HepG2 (cell line): ENCODE data around the gene ATG2A. TPM values are rescaled to one million over a fixed set of nuclear protein-coding genes. Genes with fewer than 3 reads are reported as not detected.
A peak's percentile ranks its signal among the peaks of the same experiment; 100 is the strongest.

Source experiments
- ATF7 ChIP-seq, 2 experiments: fragments of 450-650 bp in 1 of 2; sonication (generic) in 1 of 2; formaldehyde crosslinking in 1 of 2; IDR thresholded peaks; 2 replicates each; pipeline versions ENCODE4 v1.4.0 to v1.6.1; 2016 to 2020; ENCODE audit warnings: antibody characterized with exemption in 1 of 2, mild to moderate bottlenecking in 1 of 2, missing genetic modification reagents in 1 of 2
- CBX5 ChIP-seq: sonication (generic); formaldehyde crosslinking; IDR thresholded peaks from 2 replicates; pipeline ENCODE4 v1.4.0; 2020; ENCODE audit warnings: missing genetic modification reagents, borderline replicate concordance
- DMAP1 ChIP-seq: IDR thresholded peaks from 2 replicates; pipeline ENCODE4 v1.6.1; 2016
- DRAP1 ChIP-seq: IDR thresholded peaks from 2 replicates; pipeline ENCODE4 v1.6.1; 2016; ENCODE audit warnings: missing genetic modification reagents, missing compliant biosample characterization
- ETV5 ChIP-seq: IDR thresholded peaks from 2 replicates; pipeline ENCODE4 v1.6.1; 2018; ENCODE audit warnings: missing biosample characterization, missing genetic modification reagents, inconsistent platforms, borderline replicate concordance
- NAIF1 ChIP-seq: sonication (generic); formaldehyde crosslinking; IDR thresholded peaks from 2 replicates; pipeline ENCODE4 v1.5.0; 2020; ENCODE audit warnings: mild to moderate bottlenecking, missing genetic modification reagents, borderline replicate concordance
- NONO ChIP-seq, 2 experiments: fragments of 450-650 bp in 1 of 2; sonication (generic) in 1 of 2; formaldehyde crosslinking in 1 of 2; IDR thresholded peaks in 1 of 2; conservative IDR thresholded peaks in 1 of 2; 2 replicates each; pipeline versions ENCODE4 v1.6.1 to v1.8.0; 2017 to 2022; ENCODE audit warnings: mild to moderate bottlenecking in 1 of 2, missing genetic modification reagents in 1 of 2, moderate library complexity in 1 of 2
- NR2C2 ChIP-seq: sonication (generic); formaldehyde crosslinking; IDR thresholded peaks from 2 replicates; pipeline ENCODE4 v1.4.0; 2020; ENCODE audit warnings: missing genetic modification reagents, mild to moderate bottlenecking, moderate library complexity, borderline replicate concordance
- PATZ1 ChIP-seq: sonication (generic); formaldehyde crosslinking; IDR thresholded peaks from 2 replicates; pipeline ENCODE4 v1.4.0; 2020; ENCODE audit warnings: missing genetic modification reagents
- THAP11 ChIP-seq: IDR thresholded peaks from 2 replicates; pipeline ENCODE4 v1.6.1; 2016; ENCODE audit warnings: missing biosample characterization, missing genetic modification reagents
- THRA ChIP-seq: sonication (generic); formaldehyde crosslinking; IDR thresholded peaks from 2 replicates; pipeline ENCODE4 v1.4.0; 2020; ENCODE audit warnings: missing genetic modification reagents, borderline replicate concordance
- ZNF138 ChIP-seq: sonication (generic); formaldehyde crosslinking; IDR thresholded peaks from 2 replicates; pipeline ENCODE4 v1.5.0; 2020; ENCODE audit warnings: mild to moderate bottlenecking, low read depth, missing genetic modification reagents
- ZNF142 ChIP-seq: sonication (generic); formaldehyde crosslinking; IDR thresholded peaks from 2 replicates; pipeline ENCODE4 v1.4.0; 2020; ENCODE audit warnings: missing genetic modification reagents
- ZNF251 ChIP-seq: sonication (generic); formaldehyde crosslinking; IDR thresholded peaks from 2 replicates; pipeline ENCODE4 v1.9.0; 2021; ENCODE audit warnings: mild to moderate bottlenecking, missing genetic modification reagents
- ZNF644 ChIP-seq: IDR thresholded peaks from 2 replicates; pipeline ENCODE4 v1.6.1; 2016; ENCODE audit warnings: low read depth
- ZNF761 ChIP-seq: sonication (generic); formaldehyde crosslinking; conservative IDR thresholded peaks from 2 replicates; pipeline ENCODE4 v1.4.0; 2020; ENCODE audit warnings: mild to moderate bottlenecking, missing genetic modification reagents
- ZNF792 ChIP-seq: IDR thresholded peaks from 2 replicates; pipeline ENCODE4 v1.6.1; 2016
- ZNF841 ChIP-seq: sonication (generic); formaldehyde crosslinking; IDR thresholded peaks from 2 replicates; pipeline ENCODE4 v1.8.1; 2023; ENCODE audit warnings: missing genetic modification reagents, borderline replicate concordance
- polyA plus RNA-seq, 8 experiments: library from polyadenylated mRNA; depleted of rRNA in 3 of 8; stranded (reverse) in 7 of 8; unstranded in 1 of 8; fragments of >200 nt; fragmentation: Illumina TruSeq in 4 of 8; extraction: Trizol in 4 of 8; gene quantifications; 2 replicates each; pipeline versions ENCODE4 v1.2.1 to v1.2.3, GENCODE V29; 2011 to 2016; ENCODE audit warnings: low read depth in 4 of 8, missing spikeins in 1 of 8, mixed read lengths in 1 of 8; ENCODE audit not compliant: insufficient read depth in 1 of 8
- total RNA-seq, 5 experiments: library from RNA; depleted of rRNA; stranded (reverse); fragments of >200 nt; fragmentation: Illumina TruSeq; extraction: Trizol; gene quantifications; 2 replicates each; pipeline ENCODE4 v1.2.3, GENCODE V29; 2016; ENCODE audit warnings: low read depth in 1 of 5

ATG2A gene
- total and polyA plus RNA-seq, 2 of the 13 experiments (the other 11 are each of a cell fraction or from before 2014, with no cell fraction given): 6.7 to 8.0 TPM

- TF ChIP-seq ATF7 (IDR thresholded peaks at IDR 0.05) (peak; percentile 41; the same call in 1 of the 2 replicates), ATF7 (CRISPR knock-in tag; IDR thresholded peaks at IDR 0.05) (no peak), ZNF841 (CRISPR knock-in tag) (0 out of 2 replicates have a peak, but pooled peaks have one; percentile 22), ZNF644 (CRISPR knock-in tag) (no peak), CBX5 (peak; percentile 56; the same call in 1 of the 2 replicates), ETV5 (peak; percentile 76; the same call in 1 of the 2 replicates), ZNF142 (CRISPR knock-in tag) (no peak), NAIF1 (peak; percentile 56; the same call in 1 of the 2 replicates), ZNF251 (CRISPR knock-in tag) (no peak), ZNF792 (peak; percentile 8; the same call in 1 of the 2 replicates), PATZ1 (peak; percentile 52), DRAP1 (CRISPR knock-in tag) (0 out of 2 replicates have a peak, but pooled peaks have one; percentile 17), ZNF138 (CRISPR knock-in tag) (no peak), NONO (IDR thresholded peaks at IDR 0.05) (no peak), NONO (CRISPR knock-in tag; conservative IDR thresholded peaks at IDR 0.05) (peak; percentile 41; the same call in 1 of the 2 replicates), THAP11 (CRISPR knock-in tag) (peak; percentile 58; the same call in 1 of the 2 replicates), ZNF761 (CRISPR knock-in tag) (no peak), THRA (CRISPR knock-in tag) (peak; percentile 65; the same call in 1 of the 2 replicates), DMAP1 (CRISPR knock-in tag) (peak; percentile 47; the same call in 1 of the 2 replicates), NR2C2 (CRISPR knock-in tag) (peak; percentile 16; the same call in 1 of the 2 replicates)
Observed at GRCh38 chr11:64885367-64886286, 31.4 kb downstream of the ATG2A start (continued).
